SK-N-SH treated with all-trans-retinoic acid at 6 μM for 48 hours (cell line): ENCODE results near the gene C13orf42.

Experiments
- ATAC-seq: fragments of 200-7000 bp; cut with Tn5 transposase; 3 replicates; pipeline ENCODE4 v1.9.1; 2020; ENCODE audit warnings: mild to moderate bottlenecking, moderate library complexity
- ARNTL ChIP-seq: fragments of 450-650 bp; formaldehyde crosslinking; IDR thresholded peaks from 2 replicates; pipeline ENCODE4 v1.5.0; 2020; ENCODE audit warnings: low read depth, mild to moderate bottlenecking, moderate library complexity, borderline replicate concordance
- BACH2 ChIP-seq: fragments of 250-450 bp; sonication (Bioruptor Pico); IDR thresholded peaks from 2 replicates; pipeline ENCODE4 v1.9.0; 2021; ENCODE audit warnings: mild to moderate bottlenecking, borderline replicate concordance
- CSDC2 ChIP-seq: fragments of 250-450 bp; sonication (Bioruptor Pico); IDR thresholded peaks from 2 replicates; pipeline ENCODE4 v1.5.0; 2020; ENCODE audit warnings: mild to moderate bottlenecking, moderate library complexity
- ESRRG ChIP-seq: fragments of 250-450 bp; sonication (Bioruptor Pico); IDR thresholded peaks from 2 replicates; pipeline ENCODE4 v1.6.1; 2021; ENCODE audit warnings: mild to moderate bottlenecking
- GLIS3 ChIP-seq: fragments of 250-450 bp; sonication (Bioruptor Pico); IDR thresholded peaks from 2 replicates; pipeline ENCODE4 v1.5.0; 2020; ENCODE audit warnings: mild to moderate bottlenecking, moderate library complexity
- OSR1 ChIP-seq: fragments of 250-450 bp; sonication (Bioruptor Pico); IDR thresholded peaks from 2 replicates; pipeline ENCODE4 v1.8.0; 2022; ENCODE audit warnings: moderate library complexity, mild to moderate bottlenecking, inconsistent platforms
- PPARA ChIP-seq: fragments of 250-450 bp; sonication (Bioruptor Pico); IDR thresholded peaks from 2 replicates; pipeline ENCODE4 v1.5.0; 2020; ENCODE audit warnings: mild to moderate bottlenecking, borderline replicate concordance
- SNAI2 ChIP-seq: fragments of 250-450 bp; sonication (Bioruptor Pico); IDR thresholded peaks from 2 replicates; pipeline ENCODE4 v1.5.0; 2020; ENCODE audit warnings: mild to moderate bottlenecking, moderate library complexity
- TCF4 ChIP-seq: fragments of 250-450 bp; sonication (Bioruptor Pico); IDR thresholded peaks from 2 replicates; pipeline ENCODE4 v1.8.0; 2021; ENCODE audit warnings: mild to moderate bottlenecking, moderate library complexity, borderline replicate concordance
- TOX ChIP-seq: fragments of 250-450 bp; sonication (Bioruptor Pico); IDR thresholded peaks from 2 replicates; pipeline ENCODE4 v1.8.0; 2021; ENCODE audit warnings: mild to moderate bottlenecking, moderate library complexity, borderline replicate concordance
- ZFP3 ChIP-seq: fragments of 250-450 bp; sonication (Bioruptor Pico); IDR thresholded peaks from 2 replicates; pipeline ENCODE4 v1.5.0; 2020; ENCODE audit warnings: mild to moderate bottlenecking, moderate library complexity
- ZFP30 ChIP-seq: fragments of 450-650 bp; formaldehyde crosslinking; IDR thresholded peaks from 2 replicates; pipeline ENCODE4 v1.5.0; 2022; ENCODE audit warnings: mild to moderate bottlenecking, moderate library complexity
- ZNF565 ChIP-seq: fragments of 450-650 bp; formaldehyde crosslinking; conservative IDR thresholded peaks from 2 replicates; pipeline ENCODE4 v1.5.0; 2020; ENCODE audit warnings: low read depth, mild to moderate bottlenecking, moderate library complexity
- ZNF70 ChIP-seq: fragments of 450-650 bp; formaldehyde crosslinking; IDR thresholded peaks from 2 replicates; pipeline ENCODE4 v1.5.0; 2020; ENCODE audit warnings: mild to moderate bottlenecking, moderate library complexity
- ZNF8 ChIP-seq: fragments of 450-650 bp; formaldehyde crosslinking; IDR thresholded peaks from 2 replicates; pipeline ENCODE4 v1.5.0; 2020; ENCODE audit warnings: mild to moderate bottlenecking, moderate library complexity
- TF ChIP-seq, protein P1 (sequence below): fragments of 250-450 bp; sonication (Bioruptor Pico); IDR thresholded peaks from 2 replicates; pipeline ENCODE4 v1.8.0; 2021; ENCODE audit warnings: low read depth, mild to moderate bottlenecking, moderate library complexity, borderline replicate concordance
- TF ChIP-seq, protein P2 (sequence below): fragments of 250-450 bp; sonication (Bioruptor Pico); IDR thresholded peaks from 2 replicates; pipeline ENCODE4 v1.5.1; 2020; ENCODE audit warnings: low read depth, mild to moderate bottlenecking, moderate library complexity
- TF ChIP-seq, protein P3 (sequence below): fragments of 250-450 bp; sonication (Bioruptor Pico); IDR thresholded peaks from 2 replicates; pipeline ENCODE4 v1.5.0; 2020; ENCODE audit warnings: mild to moderate bottlenecking, moderate library complexity
- TF ChIP-seq, protein P4 (sequence below): fragments of 250-450 bp; sonication (Bioruptor Pico); IDR thresholded peaks from 2 replicates; pipeline ENCODE4 v1.5.1; 2021; ENCODE audit warnings: mild to moderate bottlenecking, moderate library complexity

The C13orf42 gene

DNA sequence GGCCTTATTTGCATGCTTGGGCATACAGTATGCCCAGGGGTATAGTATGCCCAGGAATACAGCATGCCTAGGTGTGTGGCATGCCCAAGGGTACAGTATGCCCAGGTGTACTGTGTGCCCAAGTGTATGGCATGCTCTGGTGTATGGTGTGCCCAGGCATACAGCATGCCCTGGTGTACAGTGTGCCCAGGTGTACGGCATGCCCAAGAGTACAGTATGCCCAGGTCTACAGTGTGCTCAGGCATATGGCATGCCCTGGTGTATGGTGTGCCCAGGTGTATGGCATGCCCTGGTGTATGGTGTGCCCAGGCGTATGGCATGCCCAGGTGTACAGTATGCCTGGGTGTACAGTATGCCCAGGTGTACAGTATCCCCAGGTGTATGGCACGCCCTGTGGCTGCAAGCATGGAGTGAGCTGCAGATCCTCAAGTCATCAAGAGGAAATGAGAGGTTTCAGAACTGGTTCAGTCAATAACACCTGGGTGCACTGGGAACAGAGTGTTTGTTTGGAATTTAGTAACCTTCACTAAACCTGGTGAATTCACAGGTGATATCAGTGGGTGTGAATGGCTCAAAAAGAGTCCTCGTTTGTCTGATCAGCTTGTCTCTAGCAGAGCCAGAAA is 7.8 kb upstream of the C13orf42 start:
- no peak for TF ChIP-seq GLIS3 (CRISPR knock-in tag)
- no peak for TF ChIP-seq TOX
- no peak for TF ChIP-seq ZNF70 (CRISPR knock-in tag)
- no peak for TF ChIP-seq CSDC2 (CRISPR knock-in tag)
- TF ChIP-seq, protein P1, sequence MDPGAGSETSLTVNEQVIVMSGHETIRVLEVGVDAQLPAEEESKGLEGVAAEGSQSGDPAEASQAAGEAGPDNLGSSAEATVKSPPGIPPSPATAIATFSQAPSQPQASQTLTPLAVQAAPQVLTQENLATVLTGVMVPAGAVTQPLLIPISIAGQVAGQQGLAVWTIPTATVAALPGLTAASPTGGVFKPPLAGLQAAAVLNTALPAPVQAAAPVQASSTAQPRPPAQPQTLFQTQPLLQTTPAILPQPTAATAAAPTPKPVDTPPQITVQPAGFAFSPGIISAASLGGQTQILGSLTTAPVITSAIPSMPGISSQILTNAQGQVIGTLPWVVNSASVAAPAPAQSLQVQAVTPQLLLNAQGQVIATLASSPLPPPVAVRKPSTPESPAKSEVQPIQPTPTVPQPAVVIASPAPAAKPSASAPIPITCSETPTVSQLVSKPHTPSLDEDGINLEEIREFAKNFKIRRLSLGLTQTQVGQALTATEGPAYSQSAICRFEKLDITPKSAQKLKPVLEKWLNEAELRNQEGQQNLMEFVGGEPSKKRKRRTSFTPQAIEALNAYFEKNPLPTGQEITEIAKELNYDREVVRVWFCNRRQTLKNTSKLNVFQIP (CRISPR knock-in tag), result no peak
- TF ChIP-seq BACH2 (CRISPR knock-in tag), result no peak
- TF ChIP-seq, all 23 proteins: peak for 0
- no peak for ATAC-seq

DNA sequence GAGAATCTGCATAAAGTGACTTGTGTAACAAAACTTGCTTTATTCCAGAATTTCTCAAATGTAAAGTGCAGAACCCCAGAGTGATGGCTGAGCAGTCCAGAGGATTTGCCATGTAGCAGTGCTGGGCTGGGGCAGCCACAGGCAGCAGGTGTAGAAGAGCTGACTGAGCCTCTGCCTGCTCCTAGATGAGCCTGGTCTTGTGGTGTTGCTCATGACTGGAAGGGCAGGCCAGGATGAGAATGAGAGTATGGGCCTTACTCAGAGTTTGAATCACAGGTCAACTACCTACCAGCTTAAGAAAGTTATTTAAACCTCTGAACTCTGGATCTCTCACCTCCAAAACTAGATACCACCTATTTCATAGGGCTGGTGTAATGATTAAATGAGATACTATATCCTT is 2.9 kb upstream of the C13orf42 start:
- no peak for ATAC-seq
- TF ChIP-seq PPARA (CRISPR knock-in tag) (no peak), TOX (no peak), ESRRG (no peak), ZNF8 (CRISPR knock-in tag) (no peak)
- TF ChIP-seq, protein P2, sequence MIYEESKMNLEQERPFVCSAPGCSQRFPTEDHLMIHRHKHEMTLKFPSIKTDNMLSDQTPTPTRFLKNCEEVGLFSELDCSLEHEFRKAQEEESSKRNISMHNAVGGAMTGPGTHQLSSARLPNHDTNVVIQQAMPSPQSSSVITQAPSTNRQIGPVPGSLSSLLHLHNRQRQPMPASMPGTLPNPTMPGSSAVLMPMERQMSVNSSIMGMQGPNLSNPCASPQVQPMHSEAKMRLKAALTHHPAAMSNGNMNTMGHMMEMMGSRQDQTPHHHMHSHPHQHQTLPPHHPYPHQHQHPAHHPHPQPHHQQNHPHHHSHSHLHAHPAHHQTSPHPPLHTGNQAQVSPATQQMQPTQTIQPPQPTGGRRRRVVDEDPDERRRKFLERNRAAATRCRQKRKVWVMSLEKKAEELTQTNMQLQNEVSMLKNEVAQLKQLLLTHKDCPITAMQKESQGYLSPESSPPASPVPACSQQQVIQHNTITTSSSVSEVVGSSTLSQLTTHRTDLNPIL (CRISPR knock-in tag), result no peak

DNA sequence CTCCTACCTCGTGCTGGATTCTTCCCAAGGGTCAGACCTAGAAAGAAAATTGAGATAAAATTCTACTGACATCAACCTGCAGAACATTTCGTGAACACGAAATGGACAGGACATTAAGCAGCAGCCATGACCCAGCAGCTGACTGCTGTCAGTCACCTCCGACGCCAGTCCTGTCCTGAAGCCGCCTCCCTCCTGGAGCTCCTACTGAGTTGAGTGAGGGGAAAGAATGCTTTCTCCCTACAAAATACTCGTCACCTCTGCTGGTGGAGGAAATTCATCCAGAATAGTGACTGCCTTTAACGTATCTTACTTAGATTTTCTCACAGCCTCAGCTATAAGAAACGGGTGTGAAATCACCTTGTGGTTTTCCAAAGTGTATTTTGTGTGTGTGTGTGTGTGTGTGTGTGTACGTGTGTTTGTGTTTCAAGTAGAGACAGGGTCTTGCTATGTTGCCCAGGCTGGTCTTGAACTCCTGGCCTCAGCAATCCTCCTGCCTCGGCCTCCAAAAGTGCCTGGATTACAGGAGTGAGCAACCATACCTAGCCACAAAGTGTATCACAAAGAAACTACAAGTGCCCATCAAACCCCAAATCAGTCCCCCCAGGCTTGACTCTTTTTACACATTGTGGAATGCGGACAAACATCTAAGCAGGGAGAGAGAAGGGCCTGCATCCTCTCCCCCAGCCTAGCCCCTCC is 2.3 kb upstream of the C13orf42 start:
- no peak for TF ChIP-seq ESRRG
- no peak for TF ChIP-seq ZNF565 (CRISPR knock-in tag)
- no peak for TF ChIP-seq SNAI2 (CRISPR knock-in tag)
- TF ChIP-seq ZFP3 (CRISPR knock-in tag), result no peak
- no peak for TF ChIP-seq ARNTL (CRISPR knock-in tag)
- TF ChIP-seq, protein P3, sequence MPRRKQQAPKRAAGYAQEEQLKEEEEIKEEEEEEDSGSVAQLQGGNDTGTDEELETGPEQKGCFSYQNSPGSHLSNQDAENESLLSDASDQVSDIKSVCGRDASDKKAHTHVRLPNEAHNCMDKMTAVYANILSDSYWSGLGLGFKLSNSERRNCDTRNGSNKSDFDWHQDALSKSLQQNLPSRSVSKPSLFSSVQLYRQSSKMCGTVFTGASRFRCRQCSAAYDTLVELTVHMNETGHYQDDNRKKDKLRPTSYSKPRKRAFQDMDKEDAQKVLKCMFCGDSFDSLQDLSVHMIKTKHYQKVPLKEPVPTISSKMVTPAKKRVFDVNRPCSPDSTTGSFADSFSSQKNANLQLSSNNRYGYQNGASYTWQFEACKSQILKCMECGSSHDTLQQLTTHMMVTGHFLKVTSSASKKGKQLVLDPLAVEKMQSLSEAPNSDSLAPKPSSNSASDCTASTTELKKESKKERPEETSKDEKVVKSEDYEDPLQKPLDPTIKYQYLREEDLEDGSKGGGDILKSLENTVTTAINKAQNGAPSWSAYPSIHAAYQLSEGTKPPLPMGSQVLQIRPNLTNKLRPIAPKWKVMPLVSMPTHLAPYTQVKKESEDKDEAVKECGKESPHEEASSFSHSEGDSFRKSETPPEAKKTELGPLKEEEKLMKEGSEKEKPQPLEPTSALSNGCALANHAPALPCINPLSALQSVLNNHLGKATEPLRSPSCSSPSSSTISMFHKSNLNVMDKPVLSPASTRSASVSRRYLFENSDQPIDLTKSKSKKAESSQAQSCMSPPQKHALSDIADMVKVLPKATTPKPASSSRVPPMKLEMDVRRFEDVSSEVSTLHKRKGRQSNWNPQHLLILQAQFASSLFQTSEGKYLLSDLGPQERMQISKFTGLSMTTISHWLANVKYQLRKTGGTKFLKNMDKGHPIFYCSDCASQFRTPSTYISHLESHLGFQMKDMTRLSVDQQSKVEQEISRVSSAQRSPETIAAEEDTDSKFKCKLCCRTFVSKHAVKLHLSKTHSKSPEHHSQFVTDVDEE, result no peak
- TF ChIP-seq ZNF8 (CRISPR knock-in tag), result no peak
- TF ChIP-seq ZFP30, result no peak
- TF ChIP-seq, protein P2 (CRISPR knock-in tag), result no peak
- no peak for TF ChIP-seq TCF4 (CRISPR knock-in tag)
- ATAC-seq, result no peak

DNA sequence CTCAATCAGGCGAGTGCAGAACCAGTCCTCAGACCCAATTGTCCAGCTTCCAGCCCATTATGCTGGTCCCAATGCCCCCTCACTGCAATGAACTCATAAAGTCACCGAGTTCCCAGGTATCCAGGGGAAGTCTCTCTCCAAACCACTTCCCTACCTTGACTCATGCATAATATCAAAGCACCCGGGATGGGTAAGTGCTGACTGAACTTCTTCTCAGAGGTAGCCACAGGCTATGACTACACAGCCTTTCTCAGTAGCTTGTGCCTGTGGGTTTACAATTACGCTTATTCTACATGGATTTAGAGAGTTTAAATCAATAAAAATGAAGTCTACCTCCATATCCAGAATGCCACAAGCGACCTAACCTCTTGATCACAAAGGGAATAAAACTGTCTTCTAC is 1.7 kb upstream of the C13orf42 start:
- TF ChIP-seq OSR1 (CRISPR knock-in tag), result no peak

DNA sequence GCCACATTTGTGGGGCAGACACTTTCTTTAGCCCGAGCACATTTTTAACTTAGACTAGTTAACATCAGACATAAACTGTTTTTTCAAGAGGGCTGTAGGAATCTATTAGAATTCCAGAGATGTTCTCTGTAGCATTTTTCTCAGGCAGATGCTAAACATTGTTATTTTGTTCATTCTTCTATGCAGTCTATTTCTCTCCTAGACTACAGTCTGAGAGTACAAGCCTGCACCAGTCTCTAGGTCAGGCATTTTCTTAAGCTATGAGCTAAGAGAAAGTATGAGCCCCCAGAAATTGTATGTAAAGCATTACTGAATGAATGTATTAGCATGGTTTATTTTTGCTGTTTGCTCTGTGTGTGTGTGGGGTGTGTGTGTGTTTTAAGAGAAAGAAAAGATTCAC is 923 bp upstream of the C13orf42 start:
- TF ChIP-seq, protein P4, sequence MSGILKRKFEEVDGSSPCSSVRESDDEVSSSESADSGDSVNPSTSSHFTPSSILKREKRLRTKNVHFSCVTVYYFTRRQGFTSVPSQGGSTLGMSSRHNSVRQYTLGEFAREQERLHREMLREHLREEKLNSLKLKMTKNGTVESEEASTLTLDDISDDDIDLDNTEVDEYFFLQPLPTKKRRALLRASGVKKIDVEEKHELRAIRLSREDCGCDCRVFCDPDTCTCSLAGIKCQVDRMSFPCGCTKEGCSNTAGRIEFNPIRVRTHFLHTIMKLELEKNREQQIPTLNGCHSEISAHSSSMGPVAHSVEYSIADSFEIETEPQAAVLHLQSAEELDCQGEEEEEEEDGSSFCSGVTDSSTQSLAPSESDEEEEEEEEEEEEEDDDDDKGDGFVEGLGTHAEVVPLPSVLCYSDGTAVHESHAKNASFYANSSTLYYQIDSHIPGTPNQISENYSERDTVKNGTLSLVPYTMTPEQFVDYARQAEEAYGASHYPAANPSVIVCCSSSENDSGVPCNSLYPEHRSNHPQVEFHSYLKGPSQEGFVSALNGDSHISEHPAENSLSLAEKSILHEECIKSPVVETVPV (CRISPR knock-in tag), result no peak
- TF ChIP-seq SNAI2 (CRISPR knock-in tag), result no peak
- TF ChIP-seq, protein P1 (CRISPR knock-in tag), result no peak
- no peak; the same call in 2 of the 3 replicates for ATAC-seq

More for the DNA sequence above, 1.7 kb upstream of the C13orf42 start:
- no peak for ATAC-seq
